SK-N-SH (cell line): Measurements from ENCODE around the gene RNGTT. TPM values are rescaled to one million over a fixed set of nuclear protein-coding genes. Genes with fewer than 3 reads are reported as not detected.
"Not testable (repeated sequence)": the region's sequence is repeated elsewhere in the genome, so short reads cannot be mapped to it uniquely, and the experiment has no call there.

Experiments
- CTCF ChIA-PET: fragments of 300-600, 350-600 bp; formaldehyde crosslinking; extraction: SDS; loops from one replicate; lab custom pipeline; 2021; lab: Yijun Ruan, JAX
- POLR2A ChIA-PET: fragments of 350-600 bp; sonication (Branson Sonifier 250); formaldehyde crosslinking; extraction: SDS; loops from one replicate; lab custom pipeline; 2020; ENCODE audit warnings: antibody characterized with exemption, inconsistent platforms; lab: Yijun Ruan, JAX
- DNase-seq: peaks from one replicate; pipeline ENCODE4 v3.0.0; 2012
- H2AFZ ChIP-seq: fragments of 200-600 bp; sonication (generic); 2 replicates; pipeline ENCODE4 v1.8.1; 2016; ENCODE audit warnings: antibody characterized with exemption, mild to moderate bottlenecking, low read depth
- H3F3A ChIP-seq: fragments of 200-600 bp; sonication (generic); replicated peaks from 2 replicates; pipeline ENCODE3; 2016; ENCODE audit warnings: antibody characterized with exemption, mild to moderate bottlenecking; ENCODE audit not compliant: insufficient read depth
- H3K27ac ChIP-seq, 2 experiments: fragments of 200-500 bp in 1 of 2; fragments of 200-600 bp in 1 of 2; sonication (Bioruptor generic) in 1 of 2; sonication (generic), shearing (Covaris generic) in 1 of 2; 2 replicates each; pipeline versions ENCODE4 v1.5.1 to v1.6.1; 2014 to 2016; ENCODE audit warnings: low read depth in 2 of 2, inconsistent platforms in 1 of 2, low read length in 1 of 2, mild to moderate bottlenecking in 1 of 2, mixed read lengths in 1 of 2
- H3K27me3 ChIP-seq: fragments of 200-600 bp; sonication (generic), shearing (Covaris generic); 2 replicates; pipeline ENCODE4 v1.6.1; 2016; ENCODE audit warnings: mixed run types; ENCODE audit not compliant: insufficient read depth
- H3K36me3 ChIP-seq, 2 experiments: fragments of 200-500 bp in 1 of 2; fragments of 200-600 bp in 1 of 2; sonication (Bioruptor generic) in 1 of 2; sonication (generic) in 1 of 2; replicated peaks in 1 of 2; 2 replicates each; pipeline versions ENCODE3 to v1.5.1; 2014 to 2016; ENCODE audit warnings: low read length in 1 of 2, mild to moderate bottlenecking in 1 of 2; ENCODE audit not compliant: insufficient read depth in 2 of 2, control insufficient read depth in 1 of 2
- H3K4me1 ChIP-seq, 2 experiments: fragments of 200-500 bp in 1 of 2; fragments of 200-600 bp in 1 of 2; sonication (Bioruptor generic) in 1 of 2; sonication (generic), shearing (Covaris generic) in 1 of 2; 2 replicates each; pipeline versions ENCODE4 v1.5.1 to v1.6.1; 2014 to 2016; ENCODE audit warnings: low read depth in 1 of 2, low read length in 1 of 2, mixed run types in 1 of 2; ENCODE audit not compliant: insufficient read depth in 2 of 2, control insufficient read depth in 1 of 2
- H3K4me2 ChIP-seq: fragments of 200-600 bp; sonication (generic), shearing (Covaris generic); 2 replicates; pipeline ENCODE4 v1.6.1; 2017; ENCODE audit warnings: mixed run types
- H3K4me3 ChIP-seq, 2 experiments: fragments of 200-500 bp in 1 of 2; fragments of 200-600 bp in 1 of 2; sonication (Bioruptor generic) in 1 of 2; sonication (generic), shearing (Covaris generic) in 1 of 2; 2 replicates each; pipeline versions ENCODE4 v1.5.1 to v1.8.1; 2014 to 2016; ENCODE audit warnings: low read depth in 2 of 2, inconsistent platforms in 1 of 2, low read length in 1 of 2, mild to moderate bottlenecking in 1 of 2, mixed read lengths in 1 of 2, moderate library complexity in 1 of 2
- H3K79me2 ChIP-seq: fragments of 200-600 bp; sonication (generic); 2 replicates; pipeline ENCODE4 v1.8.1; 2017; ENCODE audit warnings: mild to moderate bottlenecking; ENCODE audit not compliant: insufficient read depth
- H3K9ac ChIP-seq: fragments of 200-600 bp; sonication (generic); 2 replicates; pipeline ENCODE4 v1.6.1; 2017; ENCODE audit warnings: mixed run types
- H3K9me2 ChIP-seq: fragments of 200-600 bp; sonication (generic); 2 replicates; pipeline ENCODE4 v1.6.1; 2017; ENCODE audit warnings: mixed run types
- H3K9me3 ChIP-seq: fragments of 200-600 bp; sonication (generic); 2 replicates; pipeline ENCODE4 v1.6.1; 2017; ENCODE audit warnings: mixed run types, mild to moderate bottlenecking, moderate library complexity
- H4K20me1 ChIP-seq: fragments of 200-600 bp; sonication (generic); 2 replicates; pipeline ENCODE4 v1.6.1; 2017; ENCODE audit warnings: mild to moderate bottlenecking, mixed run types; ENCODE audit not compliant: insufficient read depth
- CHD2 ChIP-seq: fragments of 150-350 bp; IDR thresholded peaks from 2 replicates; pipeline ENCODE4 v1.6.1; 2018; ENCODE audit warnings: low read length; ENCODE audit not compliant: partially characterized antibody
- CTCF ChIP-seq: fragments of 200-600 bp; sonication (generic); IDR thresholded peaks from 2 replicates; pipeline ENCODE4 v1.6.1; 2017; ENCODE audit warnings: antibody characterized with exemption, mild to moderate bottlenecking, moderate library complexity
- FOXJ3 ChIP-seq: sonication (generic); formaldehyde crosslinking; IDR thresholded peaks from 2 replicates; pipeline ENCODE4 v1.5.1; 2020; ENCODE audit warnings: mild to moderate bottlenecking, missing genetic modification reagents
- IRF3 ChIP-seq: fragments of 150-350 bp; IDR thresholded peaks from 2 replicates; pipeline ENCODE4 v1.6.1; 2016; ENCODE audit warnings: mild to moderate bottlenecking, low read depth, low read length
- MEF2A ChIP-seq: IDR thresholded peaks from 2 replicates; pipeline ENCODE4 v1.4.0; 2012; ENCODE audit warnings: low read depth, borderline replicate concordance
- NFIC ChIP-seq: IDR thresholded peaks from 2 replicates; pipeline ENCODE4 v1.4.0; 2012; ENCODE audit warnings: borderline replicate concordance
- REST ChIP-seq: IDR thresholded peaks from 2 replicates; pipeline ENCODE4 v1.6.1; 2012; ENCODE audit warnings: mild to moderate bottlenecking, low read depth, low read length, moderate library complexity
- RFX5 ChIP-seq: IDR thresholded peaks from 2 replicates; pipeline ENCODE4 v1.6.1; 2012; ENCODE audit warnings: mild to moderate bottlenecking, improper control_type of control experiment, low read length
- SIN3A ChIP-seq: IDR thresholded peaks from 2 replicates; pipeline ENCODE4 v1.6.1; 2012; ENCODE audit warnings: low read depth, mild to moderate bottlenecking, low read length, moderate library complexity, borderline replicate concordance
- SMC3 ChIP-seq: IDR thresholded peaks from 2 replicates; pipeline ENCODE4 v1.6.1; 2012; ENCODE audit warnings: low read depth, low read length, improper control_type of control experiment
- TEAD4 ChIP-seq: IDR thresholded peaks from 2 replicates; pipeline ENCODE4 v1.4.0; 2012; ENCODE audit warnings: mild to moderate bottlenecking, borderline replicate concordance; ENCODE audit not compliant: insufficient read depth
- WGBS: methylation state at CpG from one replicate; pipeline ENCODE4 v1.1.6; 2017; ENCODE audit warnings: low lambda C conversion rate; 5-methylcytosine and 5-hydroxymethylcytosine counted together
- polyA plus RNA-seq, 3 experiments: library from polyadenylated mRNA; depleted of rRNA; stranded (reverse); fragments of >200 nt; gene quantifications; 2 replicates each; pipeline ENCODE4 v1.2.3, GENCODE V29; 2012
- TF ChIP-seq, protein P1 (sequence below): IDR thresholded peaks from 2 replicates; pipeline ENCODE4 v1.4.0; 2012; ENCODE audit warnings: low read depth

Gene RNGTT
- polyA plus RNA-seq, 1 of the 3 experiments (the other 2 are of a cell fraction): 3.3 TPM

GRCh38 chr6:88908598-88909548 lies 54.5 kb downstream of the RNGTT start:
- H3K9me2 ChIP-seq: no peaks in the 10 kb centered on the region
- no peaks in the 10 kb centered on the region for H3K27me3 ChIP-seq
- peaks cover 3 to 9% of the 10 kb centered on the region in 2 experiments; a peak in 2 of 4 replicates for H3K4me1 ChIP-seq
- no peak overlapping the region for H3K9ac ChIP-seq
- peaks cover 6 to 17% of the 10 kb centered on the region in 2 experiments for H3K36me3 ChIP-seq
- POLR2A ChIA-PET: no interaction called here
- H3F3A ChIP-seq: no peaks in the 10 kb centered on the region
- CTCF ChIA-PET: interaction anchor here (0.7 to 1.7 kb wide), 2 partner anchors 9 to 11 kb away, joined by 3 to 4 read pairs; no protein-coding TSS in a partner anchor
- TF ChIP-seq SMC3: no peak
- no peak for TF ChIP-seq FOXJ3 (CRISPR knock-in tag)
- no peak for TF ChIP-seq CTCF
- TF ChIP-seq SIN3A: no peak
- no peak for TF ChIP-seq TEAD4
- no peak for TF ChIP-seq NFIC
- TF ChIP-seq RFX5: no peak
- TF ChIP-seq REST: no peak
- TF ChIP-seq MEF2A: no peak
- TF ChIP-seq CHD2: no peak
- TF ChIP-seq, protein P1, sequence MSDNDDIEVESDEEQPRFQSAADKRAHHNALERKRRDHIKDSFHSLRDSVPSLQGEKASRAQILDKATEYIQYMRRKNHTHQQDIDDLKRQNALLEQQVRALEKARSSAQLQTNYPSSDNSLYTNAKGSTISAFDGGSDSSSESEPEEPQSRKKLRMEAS: no peak
- no peak for TF ChIP-seq IRF3
- TF ChIP-seq, all 33 proteins: peak for 0
- Histone ChIP-seq H4K20me1 (peaks cover 4% of the 10 kb centered on the region; the same call in 1 of the 2 replicates), H2AFZ (no peak overlapping the region), H3K4me3 (no peak overlapping the region), H3K79me2 (peaks cover 36% of the 10 kb centered on the region), H3K27ac (no peak overlapping the region), H3K9me3 (no peaks in the 10 kb centered on the region), H3K4me2 (no peak overlapping the region)
- no peak for DNase-seq
- 88% methylated on average over 3 of the region's 9 CpGs for WGBS

GRCh38 chr6:88907148-88907547 lies 56.3 kb downstream of the RNGTT start:
- H3K27me3 ChIP-seq, H3K9me2 ChIP-seq, H3K4me1 ChIP-seq, H3K27ac ChIP-seq, H3K4me2 ChIP-seq, H3F3A ChIP-seq, H4K20me1 ChIP-seq, DNase-seq, POLR2A ChIA-PET, H3K9ac ChIP-seq, H3K4me3 ChIP-seq, H2AFZ ChIP-seq, H3K9me3 ChIP-seq: not testable (repeated sequence)
- H3K36me3 ChIP-seq: peaks cover 6 to 29% of the 10 kb centered on the region in 2 experiments
- 93% methylated on average over 2 of the region's 2 CpGs for WGBS
- CTCF ChIA-PET: interaction anchor here (1.1 to 1.4 kb wide), 2 partner anchors 11 to 75 kb away, joined by 3 to 7 read pairs; no protein-coding TSS in a partner anchor
- H3K79me2 ChIP-seq: peaks cover 24% of the 10 kb centered on the region
